GM21825 (cell line): ENCODE results near the gene SEPTIN12.

Source experiments
- ATAC-seq: cut with Tn5 transposase; IDR thresholded peaks from one replicate; pipeline ENCODE4 v1.9.1; 2021; ENCODE audit warnings: mild to moderate bottlenecking, moderate library complexity; ENCODE audit not compliant: unreplicated experiment

Gene SEPTIN12

DNA sequence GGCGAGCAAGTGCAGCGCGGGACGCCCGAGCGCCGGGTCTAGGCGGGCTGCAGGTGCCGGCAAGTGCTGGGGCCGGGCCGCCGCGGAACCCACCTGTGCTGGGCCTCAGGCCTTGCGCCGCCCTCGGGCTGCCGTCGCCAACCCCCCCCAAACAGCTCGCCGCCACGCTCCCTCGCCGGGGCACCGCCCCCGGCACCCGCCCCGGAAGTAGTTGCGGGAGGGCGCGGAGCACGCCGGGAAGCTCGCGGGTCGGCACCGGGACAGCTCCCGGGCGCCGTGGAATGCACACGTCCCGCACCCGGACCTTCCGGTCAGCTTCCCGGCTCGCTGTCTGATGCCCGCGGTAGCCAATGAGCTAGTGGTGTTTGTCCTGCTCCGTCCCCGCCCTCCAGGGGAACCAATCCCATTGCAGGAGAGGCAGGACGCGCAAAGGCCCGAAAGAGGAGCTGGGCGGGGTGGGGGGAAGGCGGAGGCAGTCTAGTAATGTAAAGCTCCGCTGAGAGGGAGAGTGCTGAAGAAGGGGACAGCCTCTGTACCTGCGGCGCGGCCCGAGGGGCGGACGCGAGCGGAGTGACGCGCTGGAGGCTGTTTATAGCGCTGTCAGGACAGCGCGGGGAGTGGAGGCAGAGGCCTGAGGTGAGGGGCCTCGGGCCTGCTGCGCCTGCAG is 53.9 kb downstream of the SEPTIN12 start, which contains the start of the genes ANKS3 and DNAAF8:
TSS of gene ANKS3 (minus strand) at position 209 of the 667 bp plus-strand sequence. CDS start 4,122 bp downstream, outside the sequence.
TSS of gene DNAAF8 (plus strand) at position 475 of the 667 bp plus-strand sequence. CDS start 1,978 bp downstream, outside the sequence.
- peak; percentile 66 for ATAC-seq

DNA sequence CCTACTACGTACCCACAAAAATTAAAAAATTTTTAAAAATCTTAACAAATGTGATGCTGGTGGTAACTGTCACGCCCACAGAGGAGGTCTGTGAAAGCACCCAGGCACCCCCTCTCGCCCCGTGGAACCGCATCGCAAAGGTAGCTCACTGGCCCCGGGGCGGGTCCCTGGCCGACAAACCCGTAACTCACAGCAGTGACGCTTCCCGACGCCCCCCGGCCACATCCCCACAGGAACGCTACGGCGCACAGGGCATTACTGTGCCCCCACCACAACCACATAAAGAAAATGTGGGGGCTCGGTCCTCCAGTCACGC is 54.4 kb downstream of the SEPTIN12 start:
- ATAC-seq: no peak

DNA sequence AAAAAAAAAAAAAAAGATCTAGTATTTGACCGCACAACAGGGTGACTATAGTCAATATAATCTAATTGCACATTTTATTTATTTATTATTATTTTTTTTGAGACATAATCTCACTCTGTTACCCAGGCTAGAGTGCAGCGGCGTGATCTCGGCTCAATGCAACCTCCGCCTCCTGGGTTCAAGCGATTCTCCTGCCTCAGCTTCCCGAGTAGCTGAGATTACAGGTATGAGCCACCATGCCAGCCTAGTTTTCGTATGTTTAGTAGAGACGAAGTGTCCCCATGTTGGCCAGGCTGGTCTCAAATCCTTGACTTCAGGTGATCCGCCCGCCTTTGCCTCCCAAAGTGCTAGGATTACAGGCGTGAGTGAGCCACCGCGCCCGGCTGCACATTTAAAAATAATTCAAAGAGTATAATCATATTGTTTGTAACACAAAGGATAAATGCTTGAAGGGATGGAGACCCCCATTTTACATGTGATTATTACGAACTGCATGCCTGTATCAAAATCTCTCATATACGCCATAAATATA is 54.9 kb downstream of the SEPTIN12 start:
- no peak for ATAC-seq

DNA sequence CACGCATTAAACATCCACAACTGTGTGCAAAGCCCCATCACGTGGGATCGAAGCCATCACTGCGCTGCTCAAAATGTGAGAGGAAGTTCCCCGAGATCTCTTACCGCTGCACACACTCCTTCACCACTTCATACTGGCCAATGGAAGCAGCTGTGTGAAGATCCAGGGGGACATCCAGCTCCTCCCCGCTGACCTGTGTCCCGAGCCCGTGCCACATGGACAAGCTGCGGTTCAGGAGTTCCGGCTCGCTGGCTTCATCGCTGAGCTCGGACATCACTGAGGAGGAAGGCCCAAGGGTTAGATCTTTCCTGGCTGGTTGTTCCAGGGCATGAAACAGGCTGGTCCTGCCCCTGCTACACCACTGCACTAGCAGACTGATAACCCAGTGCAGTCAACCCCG is 58.3 kb downstream of the SEPTIN12 start:
- ATAC-seq: no peak

DNA sequence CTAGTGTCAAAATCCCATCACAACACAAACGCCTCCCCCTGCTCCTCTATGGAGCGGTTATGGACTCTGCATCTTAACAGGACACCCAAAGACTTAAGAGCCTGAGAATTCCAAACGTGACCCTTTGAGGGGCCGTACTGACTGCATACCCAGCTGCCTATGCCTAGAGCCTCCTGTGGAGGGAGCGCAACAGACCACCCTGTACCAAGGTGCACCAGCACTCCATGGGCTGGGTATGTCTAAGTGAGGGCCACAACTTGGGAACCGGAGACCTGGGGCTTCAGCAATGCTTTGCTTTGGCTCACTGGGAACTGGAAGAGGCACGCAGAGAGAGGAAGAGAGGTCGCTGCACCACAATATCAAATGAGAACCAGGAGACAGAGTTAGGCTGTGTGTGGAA is 59.5 kb downstream of the SEPTIN12 start:
- no peak for ATAC-seq
